Stomach (tissue), 9 donors: ENCODE results near the gene CEBPE. TPM values are rescaled to one million over a fixed set of nuclear protein-coding genes. Genes with fewer than 3 reads are reported as not detected.

Experiments used
- DNase-seq, 2 donors: peaks; one replicate each; pipeline versions ENCODE4 v3.0.0 to v3.0.0-alpha.2; 2013 to 2019
- H3K27ac ChIP-seq, 5 donors: fragments of 200-600 bp in 4 of 5; sonication (generic) in 4 of 5; one replicate each; pipeline ENCODE4 v1.5.1; 2013 to 2019; ENCODE audit warnings: mild to moderate bottlenecking in 1 of 5, moderate library complexity in 1 of 5
- H3K27me3 ChIP-seq, 3 donors: fragments of 200-600 bp; sonication (generic); one replicate each; pipeline ENCODE4 v1.5.1; 2017 to 2019; ENCODE audit warnings: mixed run types in 1 of 3
- H3K36me3 ChIP-seq, 4 donors: fragments of 200-600 bp; sonication (generic); 1 replicate in 3 of 4; 2 replicates in 1 of 4; pipeline ENCODE4 v1.5.1; 2016 to 2019
- H3K4me1 ChIP-seq, 4 donors: fragments of 200-600 bp; sonication (generic); one replicate each; pipeline ENCODE4 v1.5.1; 2016 to 2019
- H3K4me3 ChIP-seq, 4 donors: fragments of 200-600 bp; sonication (generic) in 3 of 4; one replicate each; pipeline ENCODE4 v1.5.1; 2016 to 2019; ENCODE audit warnings: mild to moderate bottlenecking in 1 of 4
- H3K9me3 ChIP-seq, 4 donors: fragments of 200-600 bp; sonication (generic); one replicate each; pipeline ENCODE4 v1.5.1; 2016 to 2019
- EP300 ChIP-seq: sonication (generic); formaldehyde crosslinking; IDR thresholded peaks from one replicate; pipeline ENCODE4 v1.6.1; 2017; ENCODE audit warnings: antibody characterized with exemption
- POLR2A ChIP-seq, 4 donors: fragments of 450-650 bp; IDR thresholded peaks; one replicate each; pipeline ENCODE4 v1.6.1; 2016; ENCODE audit warnings: antibody characterized with exemption in 4 of 4, control low read depth in 2 of 4, mild to moderate bottlenecking in 1 of 4, moderate library complexity in 1 of 4
- POLR2AphosphoS5 ChIP-seq, 3 donors: sonication (generic); formaldehyde crosslinking; IDR thresholded peaks; one replicate each; pipeline ENCODE4 v1.6.1; 2016; ENCODE audit warnings: antibody characterized with exemption in 3 of 3
- WGBS, 5 donors: extraction: QIAGEN DNeasy Blood & Tissue Kit in 3 of 5; methylation state at CpG; one replicate each; pipeline versions ENCODE4 v1.1.5 to v1.1.7; 2013 to 2018; 5-methylcytosine and 5-hydroxymethylcytosine counted together
- intact Hi-C: fragments of 100-400 bp; cut with DNase I; formaldehyde crosslinking; loops from one replicate; pipeline ENCODE4 v1.15.1; 2023; ENCODE audit warnings: low total_unique reads
- polyA plus RNA-seq, 3 donors: library from polyadenylated mRNA; stranded (reverse); fragments of 200-250 nt; gene quantifications; one replicate each; pipeline ENCODE4 v1.2.3, GENCODE V29; 2013
- total RNA-seq, 5 donors: library from RNA; depleted of rRNA; stranded (reverse); fragments of >200 nt; gene quantifications; one replicate each; pipeline versions ENCODE4 v1.1.0 to v1.2.3, GENCODE V29; 2014 to 2016
- TF ChIP-seq, protein P1 (sequence below), 7 experiments: fragments of 450-650 bp in 4 of 7; fragments of 200-600 bp in 3 of 7; sonication (generic) in 3 of 7; IDR thresholded peaks; one replicate each; pipeline ENCODE4 v1.5.1; 2016 to 2019; ENCODE audit warnings: antibody characterized with exemption in 7 of 7, control low read depth in 2 of 7, mild to moderate bottlenecking in 1 of 7
- donor health status: healthy with polysubstance abuse.
- donor health status: Bipolar disorder and iron deficiency.
- donor health status: healthy.

The CEBPE gene
- total and polyA plus RNA-seq, 8 donors, result 0.37 TPM; not detected in 7

DNA sequence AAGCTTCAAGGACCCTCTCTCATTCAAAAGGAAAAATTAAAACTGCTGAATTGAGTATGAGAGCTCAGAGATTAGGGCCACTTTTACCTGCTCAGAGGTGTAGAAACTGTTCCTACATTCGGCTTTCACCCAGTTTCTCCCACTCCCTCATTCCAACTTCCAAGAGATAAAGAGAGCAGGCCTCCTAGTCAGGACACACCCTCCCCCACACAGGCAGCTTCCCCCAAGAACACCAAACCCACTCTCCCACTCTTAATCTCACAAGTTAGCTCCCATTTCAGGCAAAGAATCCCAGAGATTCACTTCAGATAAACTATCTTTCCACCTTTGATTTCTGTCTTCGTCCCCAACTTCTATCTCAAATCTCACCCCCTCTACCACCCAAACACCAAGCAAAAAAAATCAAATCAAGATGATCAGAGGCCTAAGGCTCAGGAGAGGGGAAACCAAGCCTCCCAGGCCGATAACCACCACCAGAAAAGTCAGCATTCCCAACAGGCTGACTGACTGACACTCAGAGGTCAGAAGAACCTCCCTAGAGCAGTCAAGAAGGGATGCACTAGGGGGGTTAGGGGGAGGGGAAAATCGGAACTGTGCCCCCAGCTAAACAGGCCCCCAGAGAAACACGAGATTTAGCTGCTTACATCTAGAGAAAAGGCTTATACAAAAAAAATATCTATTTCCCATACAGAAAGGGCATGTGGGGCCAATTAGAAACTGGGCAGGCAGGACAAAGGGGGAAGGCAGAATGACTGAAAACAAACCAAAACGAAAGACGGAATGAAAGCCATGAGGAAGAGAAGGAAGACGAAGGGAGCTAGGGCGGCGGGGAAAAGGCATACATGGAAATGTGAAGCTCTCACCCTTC is 48.6 kb downstream of the CEBPE start:
- H3K9me3 ChIP-seq, result no peaks in the 10 kb centered on the region
- H3K27ac ChIP-seq, result peak overlapping the region; percentile 9 to 89 (median 86)
- peaks cover 33 to 65% (median 52%) of the 10 kb centered on the region in 4 donors for H3K4me1 ChIP-seq
- no peaks in the 10 kb centered on the region for H3K27me3 ChIP-seq
- peaks cover 46 to 77% (median 74%) of the 10 kb centered on the region in 4 donors for H3K36me3 ChIP-seq
- peak overlapping the region; percentile 47 to 68 (median 63) for H3K4me3 ChIP-seq
- peak in 1 of 2 donors; percentile 28 for DNase-seq
- TF ChIP-seq EP300, result no peak
- TF ChIP-seq POLR2AphosphoS5 (IDR thresholded peaks at IDR 0.05), result no peak
- TF ChIP-seq POLR2A (IDR thresholded peaks at IDR 0.05), result no peak
- TF ChIP-seq, protein P1, sequence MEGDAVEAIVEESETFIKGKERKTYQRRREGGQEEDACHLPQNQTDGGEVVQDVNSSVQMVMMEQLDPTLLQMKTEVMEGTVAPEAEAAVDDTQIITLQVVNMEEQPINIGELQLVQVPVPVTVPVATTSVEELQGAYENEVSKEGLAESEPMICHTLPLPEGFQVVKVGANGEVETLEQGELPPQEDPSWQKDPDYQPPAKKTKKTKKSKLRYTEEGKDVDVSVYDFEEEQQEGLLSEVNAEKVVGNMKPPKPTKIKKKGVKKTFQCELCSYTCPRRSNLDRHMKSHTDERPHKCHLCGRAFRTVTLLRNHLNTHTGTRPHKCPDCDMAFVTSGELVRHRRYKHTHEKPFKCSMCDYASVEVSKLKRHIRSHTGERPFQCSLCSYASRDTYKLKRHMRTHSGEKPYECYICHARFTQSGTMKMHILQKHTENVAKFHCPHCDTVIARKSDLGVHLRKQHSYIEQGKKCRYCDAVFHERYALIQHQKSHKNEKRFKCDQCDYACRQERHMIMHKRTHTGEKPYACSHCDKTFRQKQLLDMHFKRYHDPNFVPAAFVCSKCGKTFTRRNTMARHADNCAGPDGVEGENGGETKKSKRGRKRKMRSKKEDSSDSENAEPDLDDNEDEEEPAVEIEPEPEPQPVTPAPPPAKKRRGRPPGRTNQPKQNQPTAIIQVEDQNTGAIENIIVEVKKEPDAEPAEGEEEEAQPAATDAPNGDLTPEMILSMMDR (IDR thresholded peaks at IDR 0.05), result no peak
- 5 to 11% (median 7%) methylated on average over 10 of the region's 10 CpGs for WGBS, 5 donors
- intact Hi-C loops, result no loop called here

DNA sequence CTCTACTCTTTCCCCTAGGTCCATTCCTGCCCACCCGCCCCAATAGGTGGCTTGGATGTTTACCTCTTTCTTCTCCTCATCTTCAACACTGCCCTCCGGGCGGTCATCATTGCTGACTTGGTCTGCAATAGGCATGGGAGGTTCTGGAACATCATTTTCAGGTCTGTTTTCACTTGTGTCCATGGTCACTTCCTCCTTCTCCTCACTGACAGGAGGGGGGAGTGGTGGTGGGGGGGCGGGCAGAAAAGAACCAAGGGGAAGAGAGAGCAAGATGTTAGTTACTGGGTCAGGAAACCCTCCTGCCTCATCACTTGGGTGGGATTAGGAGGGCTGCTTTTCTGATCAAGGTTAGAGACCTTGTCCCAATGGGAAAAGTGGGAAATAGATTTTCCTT is 49.6 kb downstream of the CEBPE start:
- Histone ChIP-seq H3K4me3 (no peak overlapping the region), H3K9me3 (no peaks in the 10 kb centered on the region), H3K27ac (peak overlapping the region in 4 of 5 donors; percentile 14 to 89 (median 61)), H3K36me3 (peaks cover 56 to 77% (median 74%) of the 10 kb centered on the region in 4 donors), H3K27me3 (no peaks in the 10 kb centered on the region), H3K4me1 (peaks cover 33 to 65% (median 52%) of the 10 kb centered on the region in 4 donors)
- TF ChIP-seq, protein P1 (IDR thresholded peaks at IDR 0.05), result no peak
- TF ChIP-seq EP300 (no peak), POLR2A (IDR thresholded peaks at IDR 0.05) (no peak), POLR2AphosphoS5 (IDR thresholded peaks at IDR 0.05) (no peak)
- WGBS, 5 donors, result 76 to 90% (median 82%) methylated on average over 3 to 4 of the region's 4 CpGs
- no peak for DNase-seq
- intact Hi-C loops, result no loop called here

- no peaks in the 10 kb centered on the region for H3K27me3 ChIP-seq
- H3K36me3 ChIP-seq, result peaks cover 61 to 77% (median 74%) of the 10 kb centered on the region in 4 donors
- intact Hi-C loops, result no loop called here
- H3K4me3 ChIP-seq, result peak overlapping the region in 1 of 4 donors; percentile 9
- TF ChIP-seq POLR2A (IDR thresholded peaks at IDR 0.05) (no peak), EP300 (no peak), POLR2AphosphoS5 (IDR thresholded peaks at IDR 0.05) (peak in 2 of 3 donors; percentile 59 to 76)
- TF ChIP-seq, protein P1 (IDR thresholded peaks at IDR 0.05), result peak in 5 of 7 experiments; percentile 94 to 98 (median 97)
- WGBS, 5 donors, result 25 to 29% (median 27%) methylated on average over 8 of the region's 8 CpGs
- DNase-seq, result peak; percentile 84 to 96
- no peaks in the 10 kb centered on the region for H3K9me3 ChIP-seq
- peaks cover 33 to 65% (median 52%) of the 10 kb centered on the region in 4 donors for H3K4me1 ChIP-seq
- peak overlapping the region in 4 of 5 donors; percentile 14 to 89 (median 61) for H3K27ac ChIP-seq
Measured at GRCh38 chr14:23068789-23069412, 50.2 kb downstream of the CEBPE start.
